Upper lobe of right lung (tissue), 1 donor: ENCODE data around the gene VSNL1. TPM values are rescaled to one million over a fixed set of nuclear protein-coding genes. Genes with fewer than 3 reads are reported as not detected.
A peak's percentile ranks its signal among the peaks of the same experiment; 100 is the strongest.

Source experiments
- ATAC-seq: fragments of 200-7000 bp; cut with Tn5 transposase; one replicate; pipeline ENCODE4 v1.9.1; 2020; ENCODE audit warnings: mild to moderate bottlenecking, moderate library complexity
- DNase-seq: peaks from one replicate; pipeline ENCODE4 v3.0.0-alpha.2; 2020
- H3K27ac ChIP-seq: fragments of 200-600 bp; one replicate; pipeline ENCODE4 v1.8.0; 2022
- H3K27me3 ChIP-seq: fragments of 200-600 bp; one replicate; pipeline ENCODE4 v1.8.0; 2022; ENCODE audit warnings: mild to moderate bottlenecking
- H3K36me3 ChIP-seq: fragments of 200-600 bp; one replicate; pipeline ENCODE4 v1.8.0; 2022
- H3K4me1 ChIP-seq: fragments of 200-600 bp; one replicate; pipeline ENCODE4 v1.8.0; 2022
- H3K4me3 ChIP-seq: fragments of 200-600 bp; one replicate; pipeline ENCODE4 v1.8.0; 2022; ENCODE audit warnings: mild to moderate bottlenecking
- H3K9me3 ChIP-seq: fragments of 200-600 bp; one replicate; pipeline ENCODE4 v1.8.0; 2022
- CTCF ChIP-seq: fragments of 200-600 bp; IDR thresholded peaks from one replicate; pipeline ENCODE4 v1.8.0; 2022; ENCODE audit warnings: antibody characterized with exemption
- intact Hi-C: fragments of 100-400 bp; cut with DNase I; formaldehyde crosslinking; loops from one replicate; pipeline ENCODE4 v1.11.0; 2022
- total RNA-seq: library from RNA; stranded (reverse); fragmentation: NEBNext Ultra II Directional; extraction: Animal tissue kit (Norgen Biotek cat#: 25700); gene quantifications from one replicate; pipeline ENCODE4 v1.2.1, GENCODE V29; 2021
- donor health status: DM: no; HTN: yes; CAD: no; lungs with severe emphysema.

Gene VSNL1
- total RNA-seq, 1 donor from 2014 or later, result 1.2 TPM

- no peak overlapping the region for H3K27ac ChIP-seq
- intact Hi-C loops, result no loop called here
- no peaks in the 10 kb centered on the region for H3K27me3 ChIP-seq
- no peaks in the 10 kb centered on the region for H3K36me3 ChIP-seq
- peak; percentile 46 for ATAC-seq
- H3K9me3 ChIP-seq, result no peaks in the 10 kb centered on the region
- peaks cover 5% of the 10 kb centered on the region for H3K4me1 ChIP-seq
- no peak for DNase-seq
- H3K4me3 ChIP-seq, result no peak overlapping the region
- no peak for TF ChIP-seq CTCF
Observed at GRCh38 chr2:17648581-17648980, 108.1 kb downstream of the VSNL1 start.

DNA sequence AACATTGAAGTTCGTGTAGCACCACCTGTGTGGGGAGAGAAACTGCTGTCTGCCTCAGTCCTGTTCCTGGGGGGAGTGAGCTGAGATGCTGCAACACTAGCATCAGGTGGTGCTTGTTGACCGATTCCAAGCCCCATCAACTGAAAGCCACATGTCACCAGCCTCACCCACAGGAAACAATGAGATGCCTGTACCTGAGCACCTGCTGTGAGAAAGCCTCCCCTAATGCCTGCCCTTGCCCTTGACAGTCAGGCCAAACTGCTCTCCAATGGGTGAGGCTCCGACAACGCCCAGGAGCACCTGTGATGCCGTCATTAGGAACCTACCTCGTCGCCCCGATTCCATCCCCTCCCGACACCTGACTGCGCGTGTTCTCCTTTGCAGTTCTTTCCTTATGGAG, 108.5 kb downstream of the VSNL1 start:
- no peak for DNase-seq
- no peaks in the 10 kb centered on the region for H3K36me3 ChIP-seq
- no peak overlapping the region for H3K4me3 ChIP-seq
- no peaks in the 10 kb centered on the region for H3K9me3 ChIP-seq
- no peak for TF ChIP-seq CTCF
- H3K27me3 ChIP-seq, result no peaks in the 10 kb centered on the region
- no peak for ATAC-seq
- H3K27ac ChIP-seq, result no peak overlapping the region
- H3K4me1 ChIP-seq, result peaks cover 5% of the 10 kb centered on the region
- intact Hi-C loops, result no loop called here

DNA sequence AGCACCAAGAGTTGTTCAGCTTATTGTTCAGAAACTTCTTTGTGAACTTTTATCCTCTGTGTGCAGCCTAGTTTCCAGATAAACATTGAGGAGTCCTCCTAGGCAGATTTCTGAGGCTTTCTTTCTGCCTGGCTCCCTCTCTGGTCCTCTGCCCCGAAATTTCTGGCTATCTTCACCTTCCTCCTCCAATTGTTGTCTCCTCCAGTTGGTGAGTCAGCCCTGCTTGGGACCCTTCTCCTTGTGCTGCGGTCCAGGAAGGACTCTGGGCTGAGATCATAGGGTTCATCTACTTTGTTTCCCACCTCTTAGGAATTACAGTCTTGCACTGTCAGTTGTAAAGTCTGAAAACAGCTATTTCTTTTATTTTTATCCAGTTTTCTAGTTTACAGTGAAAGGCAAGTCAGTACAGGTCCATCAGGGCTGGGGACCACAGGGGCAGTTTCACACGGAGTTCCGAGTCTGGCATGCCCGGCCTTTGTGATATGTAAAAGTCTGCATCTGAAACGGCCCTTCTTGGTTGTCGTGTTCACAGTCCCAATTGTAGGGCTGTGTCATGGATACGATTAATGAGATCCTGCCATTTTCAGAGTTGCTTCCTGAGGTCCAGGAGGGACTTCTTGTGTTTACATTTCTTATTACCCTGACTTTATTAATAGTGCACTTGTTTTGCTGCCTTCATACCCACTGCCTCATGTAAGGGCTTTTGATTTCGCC, 112.3 kb downstream of the VSNL1 start:
- ATAC-seq (no peak), DNase-seq (no peak)
- Histone ChIP-seq H3K36me3 (no peaks in the 10 kb centered on the region), H3K27me3 (no peaks in the 10 kb centered on the region), H3K4me3 (no peak overlapping the region), H3K4me1 (no peaks in the 10 kb centered on the region), H3K9me3 (no peaks in the 10 kb centered on the region), H3K27ac (no peak overlapping the region)
- intact Hi-C loops, result no loop called here
- no peak for TF ChIP-seq CTCF

DNA sequence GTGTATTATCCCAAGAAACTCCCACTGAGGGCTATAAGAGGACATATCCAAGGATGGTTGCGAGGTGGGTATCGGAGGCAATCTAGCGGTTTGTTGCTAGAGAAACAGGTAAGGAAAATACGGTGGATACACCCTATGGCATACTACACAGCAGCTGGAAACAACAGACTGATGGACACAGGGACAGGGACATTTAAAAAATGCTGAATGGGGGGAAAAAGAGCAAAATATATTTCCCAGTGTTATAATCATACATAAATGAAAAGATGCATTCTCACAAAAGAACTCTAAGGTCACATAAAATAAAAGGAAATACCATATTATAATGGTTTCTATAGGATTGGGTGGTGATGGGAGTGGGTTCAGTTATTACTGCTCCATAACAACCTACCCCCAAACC, 117.3 kb downstream of the VSNL1 start:
- H3K9me3 ChIP-seq, result no peaks in the 10 kb centered on the region
- no peak overlapping the region for H3K4me3 ChIP-seq
- intact Hi-C loops, result no loop called here
- no peak for TF ChIP-seq CTCF
- no peaks in the 10 kb centered on the region for H3K4me1 ChIP-seq
- no peak for DNase-seq
- H3K27ac ChIP-seq, result no peak overlapping the region
- ATAC-seq, result no peak
- no peaks in the 10 kb centered on the region for H3K27me3 ChIP-seq
- H3K36me3 ChIP-seq, result no peaks in the 10 kb centered on the region

GRCh38 chr2:17658251-17658843, 117.9 kb downstream of the VSNL1 start:
- Histone ChIP-seq H3K4me3 (no peak overlapping the region), H3K27me3 (no peaks in the 10 kb centered on the region), H3K4me1 (no peaks in the 10 kb centered on the region), H3K9me3 (no peaks in the 10 kb centered on the region), H3K36me3 (no peaks in the 10 kb centered on the region), H3K27ac (no peak overlapping the region)
- intact Hi-C loops, result no loop called here
- ATAC-seq (no peak), DNase-seq (no peak)
- no peak for TF ChIP-seq CTCF
